Gastrocnemius medialis (tissue), 4 donors: ENCODE results near the gene CYB5R3. TPM values are rescaled to one million over a fixed set of nuclear protein-coding genes. Genes with fewer than 3 reads are reported as not detected.

Experiments used
- ATAC-seq, 2 donors: fragments of 150-250 bp; one replicate each; pipeline ENCODE4 v1.9.1; 2016
- DNase-seq, 2 donors: peaks; one replicate each; pipeline ENCODE4 v3.0.0-alpha.2; 2019
- H3K27ac ChIP-seq, 4 donors: fragments of 200-600 bp; sonication (generic); 1 replicate in 1 of 4; 2 replicates in 3 of 4; pipeline ENCODE4 v1.5.1; 2016 to 2018; ENCODE audit warnings: mild to moderate bottlenecking in 2 of 4, moderate library complexity in 1 of 4
- H3K27me3 ChIP-seq, 3 donors: fragments of 200-600 bp; sonication (generic) in 2 of 3; 1 replicate in 1 of 3; 2 replicates in 2 of 3; pipeline versions ENCODE4 v1.5.1 to v1.6.0; 2016 to 2019; ENCODE audit warnings: mild to moderate bottlenecking in 1 of 3, moderate library complexity in 1 of 3
- H3K36me3 ChIP-seq, 2 donors: fragments of 200-600 bp; sonication (generic) in 1 of 2; one replicate each; pipeline ENCODE4 v1.5.1; 2017 to 2018
- H3K4me1 ChIP-seq, 2 donors: fragments of 200-600 bp; sonication (generic) in 1 of 2; one replicate each; pipeline ENCODE4 v1.5.1; 2016 to 2017; ENCODE audit warnings: mild to moderate bottlenecking in 2 of 2
- H3K4me3 ChIP-seq, 4 donors: fragments of 200-600 bp; sonication (generic) in 3 of 4; 1 replicate in 1 of 4; 2 replicates in 3 of 4; pipeline ENCODE4 v1.5.1; 2016 to 2019; ENCODE audit warnings: mild to moderate bottlenecking in 2 of 4
- H3K9me3 ChIP-seq, 3 donors: fragments of 200-600 bp; sonication (generic) in 2 of 3; 1 replicate in 1 of 3; 2 replicates in 2 of 3; pipeline ENCODE4 v1.5.1; 2016 to 2019
- CTCF ChIP-seq, 5 experiments: fragments of 450-650 bp in 3 of 5; fragments of 200-600 bp in 2 of 5; sonication (generic) in 2 of 5; IDR thresholded peaks in 4 of 5; conservative IDR thresholded peaks in 1 of 5; 1 replicate in 4 of 5; 2 replicates in 1 of 5; pipeline ENCODE4 v1.5.1; 2016 to 2019; ENCODE audit warnings: antibody characterized with exemption in 5 of 5, mild to moderate bottlenecking in 3 of 5, moderate library complexity in 3 of 5
- POLR2A ChIP-seq, 2 donors: fragments of 450-650 bp; IDR thresholded peaks; one replicate each; pipeline ENCODE4 v1.6.1; 2017; ENCODE audit warnings: antibody characterized with exemption in 2 of 2, mild to moderate bottlenecking in 2 of 2, moderate library complexity in 2 of 2
- in situ Hi-C, 4 donors: fragments of 200-750 bp; cut with MboI; loops; one replicate each; pipeline versions ENCODE4 v1.15.0 to v1.8.0; 2017; ENCODE audit warnings: low sequenced_read_pairs in 4 of 4
- intact Hi-C: fragments of 100-400 bp; cut with DNase I; formaldehyde crosslinking; loops from one replicate; pipeline ENCODE4 v1.15.1; 2023; ENCODE audit warnings: low total_unique reads
- total RNA-seq, 4 donors: library from RNA; depleted of rRNA; stranded (reverse); fragments of >200 nt; gene quantifications; one replicate each; pipeline versions ENCODE4 v1.1.0 to v1.2.3, GENCODE V29; 2016

The CYB5R3 gene
- total RNA-seq, 4 donors from 2014 or later, result 44.3 to 163 (median 105) TPM

GRCh38 chr22:42661985-42662831, 13.0 kb upstream of the CYB5R3 start:
- H3K4me3 ChIP-seq, result peak overlapping the region; percentile 45 to 68 (median 60)
- TF ChIP-seq CTCF (IDR thresholded peaks at IDR 0.05 in 4 of 5, conservative IDR thresholded peaks at IDR 0.05 in 1 of 5), result peak; percentile 70 to 94 (median 86)
- TF ChIP-seq POLR2A (IDR thresholded peaks at IDR 0.05), result no peak
- no peaks in the 10 kb centered on the region for H3K27me3 ChIP-seq
- DNase-seq (peak; percentile 56 to 75), ATAC-seq (peak; percentile 88 to 97)
- in situ Hi-C loops, result loop anchor here (10.0 to 25.0 kb wide), 4 partner anchors 53 to 150 kb away; no protein-coding TSS in a partner anchor
- peak overlapping the region in 2 of 4 donors; percentile 41 to 51 for H3K27ac ChIP-seq
- intact Hi-C loops, result loop anchor here (1.0 to 5.0 kb wide), 4 partner anchors 36 to 195 kb away; partner anchors contain the start of genes A4GALT and ARFGAP3
- no peaks in the 10 kb centered on the region for H3K9me3 ChIP-seq
- peaks cover 6 to 9% of the 10 kb centered on the region in 2 donors for H3K4me1 ChIP-seq
- H3K36me3 ChIP-seq, result no peaks in the 10 kb centered on the region

GRCh38 chr22:42656578-42656977, 7.4 kb upstream of the CYB5R3 start:
- Histone ChIP-seq H3K4me3 (no peak overlapping the region), H3K27ac (no peak overlapping the region), H3K9me3 (no peaks in the 10 kb centered on the region), H3K4me1 (peaks cover 0 to 1% of the 10 kb centered on the region in 2 donors), H3K27me3 (no peaks in the 10 kb centered on the region), H3K36me3 (no peaks in the 10 kb centered on the region)
- in situ Hi-C loops, result loop anchor here in 3 of 4 donors (25.0 kb wide), 2 partner anchors 131 to 156 kb away; no protein-coding TSS in a partner anchor
- ATAC-seq (no peak), DNase-seq (no peak)
- intact Hi-C loops, result no loop called here
- TF ChIP-seq POLR2A (IDR thresholded peaks at IDR 0.05) (no peak), CTCF (IDR thresholded peaks at IDR 0.05 in 4 of 5, conservative IDR thresholded peaks at IDR 0.05 in 1 of 5) (no peak)

- Histone ChIP-seq H3K27ac (no peak overlapping the region), H3K36me3 (no peaks in the 10 kb centered on the region), H3K9me3 (no peaks in the 10 kb centered on the region), H3K27me3 (no peaks in the 10 kb centered on the region), H3K4me3 (no peak overlapping the region), H3K4me1 (no peaks in the 10 kb centered on the region)
- DNase-seq (no peak), ATAC-seq (no peak)
- intact Hi-C loops, result no loop called here
- TF ChIP-seq CTCF (IDR thresholded peaks at IDR 0.05 in 4 of 5, conservative IDR thresholded peaks at IDR 0.05 in 1 of 5), result no peak
- no peak for TF ChIP-seq POLR2A (IDR thresholded peaks at IDR 0.05)
- in situ Hi-C loops, result loop anchor here in 3 of 4 donors (25.0 kb wide), 2 partner anchors 132 to 157 kb away; no protein-coding TSS in a partner anchor
These were observed 6.5 kb upstream of the CYB5R3 start for GRCh38 chr22:42655693-42656092.

- H3K27ac ChIP-seq, result no peak overlapping the region
- ATAC-seq (no peak), DNase-seq (no peak)
- no peak overlapping the region for H3K4me3 ChIP-seq
- no peaks in the 10 kb centered on the region for H3K27me3 ChIP-seq
- H3K36me3 ChIP-seq, result no peaks in the 10 kb centered on the region
- intact Hi-C loops, result no loop called here
- peaks cover 0 to 3% of the 10 kb centered on the region in 2 donors for H3K4me1 ChIP-seq
- in situ Hi-C loops, result loop anchor here in 3 of 4 donors (25.0 kb wide), 2 partner anchors 133 to 158 kb away; no protein-coding TSS in a partner anchor
- TF ChIP-seq POLR2A (IDR thresholded peaks at IDR 0.05), result no peak
- TF ChIP-seq CTCF (IDR thresholded peaks at IDR 0.05 in 4 of 5, conservative IDR thresholded peaks at IDR 0.05 in 1 of 5), result no peak
- no peaks in the 10 kb centered on the region for H3K9me3 ChIP-seq
These were observed 5.4 kb upstream of the CYB5R3 start for GRCh38 chr22:42654436-42655073.
